Measurements from ENCODE around the gene SHC4.

- no peak for TF ChIP-seq CTCF (IDR thresholded peaks at IDR 0.05)
- no peak for TF ChIP-seq POLR2A (IDR thresholded peaks at IDR 0.05)
These were observed 179.0 kb downstream of the SHC4 start for GRCh38 chr15:48784756-48785155.

Data from lower leg skin (tissue), 3 donors.